ENCODE data around the gene HRH4. TPM values are rescaled to one million over a fixed set of nuclear protein-coding genes. Genes with fewer than 3 reads are reported as not detected.

Gene HRH4
- total and polyA plus RNA-seq, 8 donors: 0.03 to 0.37 TPM; not detected in 6

DNA sequence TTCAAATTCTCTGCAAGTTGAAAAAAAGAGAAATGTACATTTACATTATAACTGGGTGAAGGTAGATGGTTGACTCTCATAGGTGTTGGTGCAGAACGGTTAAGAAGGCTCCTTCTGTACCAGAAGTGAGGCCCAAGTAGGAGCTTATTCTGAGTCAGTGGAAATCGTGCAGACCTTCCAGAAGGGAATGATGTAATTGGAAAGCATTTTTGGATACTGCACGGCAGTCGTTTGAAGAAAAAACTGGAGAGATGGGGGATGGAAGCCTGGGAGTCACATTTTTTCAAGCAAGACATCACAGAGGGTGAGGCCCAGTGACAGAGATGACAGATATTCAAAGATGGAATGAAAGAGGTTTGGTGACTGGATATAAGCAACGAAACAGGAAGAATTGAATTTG is 39.4 kb downstream of the HRH4 start:
- 64 to 84% (median 75%) methylated on average over 5 of the region's 5 CpGs for WGBS, 5 donors
- no peak overlapping the region for H3K27ac ChIP-seq
- peak in 1 of 2 donors; percentile 37 for DNase-seq
- H3K4me3 ChIP-seq: no peak overlapping the region
- H3K36me3 ChIP-seq: no peaks in the 10 kb centered on the region
- no peaks in the 10 kb centered on the region for H3K27me3 ChIP-seq
- no peaks in the 10 kb centered on the region for H3K4me1 ChIP-seq
- intact Hi-C loops (cut with DNase I; ENCODE audit: low total_unique reads): no loop called here
- no peaks in the 10 kb centered on the region for H3K9me3 ChIP-seq
- TF ChIP-seq, protein P1, sequence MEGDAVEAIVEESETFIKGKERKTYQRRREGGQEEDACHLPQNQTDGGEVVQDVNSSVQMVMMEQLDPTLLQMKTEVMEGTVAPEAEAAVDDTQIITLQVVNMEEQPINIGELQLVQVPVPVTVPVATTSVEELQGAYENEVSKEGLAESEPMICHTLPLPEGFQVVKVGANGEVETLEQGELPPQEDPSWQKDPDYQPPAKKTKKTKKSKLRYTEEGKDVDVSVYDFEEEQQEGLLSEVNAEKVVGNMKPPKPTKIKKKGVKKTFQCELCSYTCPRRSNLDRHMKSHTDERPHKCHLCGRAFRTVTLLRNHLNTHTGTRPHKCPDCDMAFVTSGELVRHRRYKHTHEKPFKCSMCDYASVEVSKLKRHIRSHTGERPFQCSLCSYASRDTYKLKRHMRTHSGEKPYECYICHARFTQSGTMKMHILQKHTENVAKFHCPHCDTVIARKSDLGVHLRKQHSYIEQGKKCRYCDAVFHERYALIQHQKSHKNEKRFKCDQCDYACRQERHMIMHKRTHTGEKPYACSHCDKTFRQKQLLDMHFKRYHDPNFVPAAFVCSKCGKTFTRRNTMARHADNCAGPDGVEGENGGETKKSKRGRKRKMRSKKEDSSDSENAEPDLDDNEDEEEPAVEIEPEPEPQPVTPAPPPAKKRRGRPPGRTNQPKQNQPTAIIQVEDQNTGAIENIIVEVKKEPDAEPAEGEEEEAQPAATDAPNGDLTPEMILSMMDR (IDR thresholded peaks at IDR 0.05): no peak
- TF ChIP-seq POLR2A (IDR thresholded peaks at IDR 0.05) (no peak), POLR2AphosphoS5 (IDR thresholded peaks at IDR 0.05) (no peak), EP300 (IDR thresholded peaks at IDR 0.05) (no peak)

DNA sequence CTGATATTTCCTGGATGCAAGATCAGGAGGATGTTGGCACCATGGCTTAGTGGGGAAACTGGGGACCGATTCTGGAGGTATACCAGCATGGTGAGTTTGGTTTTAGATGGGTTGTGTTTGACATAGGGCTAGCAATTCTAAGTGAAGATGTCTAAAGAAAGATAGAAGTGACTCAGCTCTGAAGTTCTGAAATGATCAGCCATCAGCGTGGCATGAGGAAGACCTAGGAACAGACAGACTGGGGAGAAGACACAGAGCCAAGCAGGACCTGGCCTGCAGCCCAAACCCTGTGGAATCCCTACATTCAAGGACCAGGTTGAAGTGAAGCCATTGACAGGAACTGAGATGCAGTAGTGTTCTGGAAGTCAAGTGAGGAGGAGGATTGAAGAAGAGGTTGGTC is 39.8 kb downstream of the HRH4 start:
- no peaks in the 10 kb centered on the region for H3K36me3 ChIP-seq
- no peak for DNase-seq
- H3K27ac ChIP-seq: no peak overlapping the region
- no peak overlapping the region for H3K4me3 ChIP-seq
- no peaks in the 10 kb centered on the region for H3K9me3 ChIP-seq
- H3K27me3 ChIP-seq: no peaks in the 10 kb centered on the region
- intact Hi-C loops (cut with DNase I; ENCODE audit: low total_unique reads): no loop called here
- no peaks in the 10 kb centered on the region for H3K4me1 ChIP-seq
- TF ChIP-seq POLR2AphosphoS5 (IDR thresholded peaks at IDR 0.05) (no peak), EP300 (IDR thresholded peaks at IDR 0.05) (no peak)
- TF ChIP-seq, protein P1 (IDR thresholded peaks at IDR 0.05): no peak
- 71 to 92% (median 86%) methylated on average over 2 of the region's 2 CpGs for WGBS, 5 donors

DNA sequence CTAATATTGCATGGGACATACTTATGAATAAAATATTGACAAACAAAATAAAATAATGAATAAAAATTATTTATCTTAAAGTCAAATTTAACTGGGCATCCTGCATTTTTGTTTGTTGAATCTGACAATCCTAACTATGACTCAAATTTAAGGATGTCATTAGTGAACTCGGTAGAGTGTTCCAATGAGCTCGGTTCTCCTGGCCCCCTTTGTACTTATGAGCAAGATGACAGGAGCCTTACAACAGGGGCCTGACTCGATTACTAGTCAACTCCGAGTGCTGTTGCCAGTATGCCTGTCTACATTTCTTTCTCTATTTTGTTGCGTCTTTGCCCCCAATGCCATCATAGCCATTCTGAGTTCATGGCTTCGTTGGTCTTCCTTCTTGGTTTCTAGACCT is 40.3 kb downstream of the HRH4 start:
- intact Hi-C loops (cut with DNase I; ENCODE audit: low total_unique reads): no loop called here
- WGBS, 5 donors: 86 to 96% (median 91%) methylated on average over 6 of the region's 6 CpGs
- no peak for DNase-seq

DNA sequence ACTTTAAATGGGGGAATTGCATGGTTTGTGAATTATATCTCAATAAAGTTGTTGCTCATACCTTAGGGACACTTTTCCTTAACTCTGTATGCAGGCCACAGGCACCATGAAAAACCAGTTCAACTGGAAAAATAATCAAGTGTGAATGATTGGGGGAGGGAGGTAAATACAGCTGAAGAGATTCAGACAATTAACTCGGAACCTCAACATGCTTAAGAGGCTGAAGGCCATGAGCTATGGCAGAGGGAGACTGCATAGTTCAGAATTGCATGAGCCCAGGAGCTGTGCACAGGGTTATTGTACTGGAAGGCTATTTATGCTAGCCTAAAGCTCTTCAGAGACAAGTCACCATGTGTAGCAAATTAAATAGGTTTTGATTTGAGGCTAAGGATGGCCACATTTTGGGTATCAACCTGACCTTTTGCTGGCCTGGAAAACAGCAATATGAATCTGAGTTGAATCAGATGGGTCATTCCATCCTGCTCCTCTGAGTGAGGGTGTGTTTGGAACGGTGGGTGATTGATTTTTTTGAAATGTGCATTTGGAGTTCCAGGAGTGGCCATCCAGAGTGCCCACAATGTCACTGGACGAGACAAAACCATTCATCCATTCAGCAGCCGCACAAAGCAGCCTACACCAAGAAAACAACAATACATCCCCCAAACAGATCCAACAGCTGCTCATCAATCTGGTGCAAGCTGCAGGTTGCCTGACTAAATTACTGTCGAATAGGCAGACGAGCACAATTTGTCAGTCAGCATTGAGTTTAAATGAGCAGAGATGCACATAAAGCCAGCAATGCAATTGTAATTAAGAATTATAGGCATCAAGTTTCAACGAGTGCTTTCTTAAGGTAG is 42.5 kb downstream of the HRH4 start:
- Histone ChIP-seq H3K36me3 (no peaks in the 10 kb centered on the region), H3K27ac (no peak overlapping the region), H3K9me3 (no peaks in the 10 kb centered on the region), H3K4me1 (no peaks in the 10 kb centered on the region), H3K4me3 (no peak overlapping the region), H3K27me3 (no peaks in the 10 kb centered on the region)
- no peak for TF ChIP-seq POLR2A (IDR thresholded peaks at IDR 0.05)
- peak in 1 of 3 donors; percentile 60 for TF ChIP-seq POLR2AphosphoS5 (IDR thresholded peaks at IDR 0.05)
- peak in 1 of 2 donors; percentile 76 for DNase-seq
- 72 to 79% (median 77%) methylated on average over 7 of the region's 7 CpGs for WGBS, 5 donors
- intact Hi-C loops (cut with DNase I; ENCODE audit: low total_unique reads): no loop called here

More for the DNA sequence above, 40.3 kb downstream of the HRH4 start:
- no peaks in the 10 kb centered on the region for H3K4me1 ChIP-seq
- TF ChIP-seq, protein P1 (IDR thresholded peaks at IDR 0.05): no peak
- no peak overlapping the region for H3K27ac ChIP-seq
- no peaks in the 10 kb centered on the region for H3K27me3 ChIP-seq
- H3K9me3 ChIP-seq: no peaks in the 10 kb centered on the region
- H3K36me3 ChIP-seq: no peaks in the 10 kb centered on the region
- no peak overlapping the region for H3K4me3 ChIP-seq

DNA sequence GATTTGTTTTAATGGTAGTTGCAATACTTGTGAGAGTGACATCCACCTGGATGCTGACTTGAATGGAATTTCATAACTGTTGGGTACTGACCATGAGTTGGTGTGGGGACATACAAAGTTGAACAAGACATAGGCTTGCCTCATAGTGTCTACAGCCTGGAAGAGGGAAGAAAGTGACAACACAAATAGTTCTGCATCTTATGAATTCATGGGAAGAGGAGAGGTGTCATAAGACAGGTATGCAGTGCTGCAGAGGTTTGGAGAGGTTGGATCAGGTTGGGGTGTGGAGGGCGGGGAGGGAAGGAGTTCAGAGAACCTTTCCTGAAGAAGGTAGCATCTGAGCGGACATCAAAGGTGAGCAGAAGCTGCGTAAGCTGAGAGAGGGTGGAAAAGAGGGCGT is 44.0 kb downstream of the HRH4 start:
- Histone ChIP-seq H3K9me3 (no peaks in the 10 kb centered on the region), H3K4me3 (no peak overlapping the region), H3K36me3 (no peaks in the 10 kb centered on the region), H3K27me3 (no peaks in the 10 kb centered on the region), H3K4me1 (no peaks in the 10 kb centered on the region), H3K27ac (no peak overlapping the region)
- TF ChIP-seq POLR2AphosphoS5 (IDR thresholded peaks at IDR 0.05): no peak
- no peak for TF ChIP-seq POLR2A (IDR thresholded peaks at IDR 0.05)
- TF ChIP-seq EP300 (IDR thresholded peaks at IDR 0.05): no peak
- TF ChIP-seq, protein P1 (IDR thresholded peaks at IDR 0.05): no peak
- intact Hi-C loops (cut with DNase I; ENCODE audit: low total_unique reads): no loop called here
- 84 to 92% (median 91%) methylated on average over 4 of the region's 4 CpGs for WGBS, 5 donors
- no peak for DNase-seq
